Esophagus muscularis mucosa (tissue), 3 donors: Measurements from ENCODE around the gene DENND1C.

ENCODE experiments used
- POLR2A ChIP-seq: fragments of 450-650 bp; IDR thresholded peaks from one replicate; pipeline ENCODE4 v1.6.1; 2017; ENCODE audit warnings: antibody characterized with exemption, moderate library complexity, mild to moderate bottlenecking, low read depth
- POLR2AphosphoS5 ChIP-seq, 2 donors: sonication (generic); formaldehyde crosslinking; IDR thresholded peaks; one replicate each; pipeline ENCODE4 v1.6.1; 2017; ENCODE audit warnings: antibody characterized with exemption in 2 of 2
- TF ChIP-seq, protein P1 (sequence below), 3 experiments: fragments of 200-600 bp in 2 of 3; fragments of 450-650 bp in 1 of 3; sonication (generic) in 2 of 3; IDR thresholded peaks; one replicate each; pipeline ENCODE4 v1.5.1; 2017 to 2019; ENCODE audit warnings: antibody characterized with exemption in 3 of 3, mild to moderate bottlenecking in 2 of 3, moderate library complexity in 1 of 3

DNA sequence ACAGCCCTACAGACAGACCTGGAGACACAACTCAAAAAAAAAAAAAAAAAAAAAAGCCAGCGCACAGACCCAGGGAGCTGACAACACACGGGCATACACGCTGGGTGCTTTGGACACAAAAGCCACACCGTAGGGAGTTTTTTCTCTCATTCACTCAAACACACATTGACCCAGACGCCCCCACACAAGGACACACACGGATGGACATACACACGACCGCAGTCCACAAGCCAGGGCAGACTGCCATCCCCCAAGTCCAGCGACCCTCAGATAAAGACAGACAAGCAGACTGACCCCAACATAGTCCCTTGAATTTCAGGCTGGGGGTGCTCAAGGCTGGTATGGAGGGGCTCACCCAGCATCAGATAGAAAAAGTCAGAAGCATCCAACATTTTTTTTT, 32.5 kb upstream of the DENND1C start:
- TF ChIP-seq POLR2A (no peak), POLR2AphosphoS5 (IDR thresholded peaks at IDR 0.05) (no peak)
- TF ChIP-seq, protein P1, sequence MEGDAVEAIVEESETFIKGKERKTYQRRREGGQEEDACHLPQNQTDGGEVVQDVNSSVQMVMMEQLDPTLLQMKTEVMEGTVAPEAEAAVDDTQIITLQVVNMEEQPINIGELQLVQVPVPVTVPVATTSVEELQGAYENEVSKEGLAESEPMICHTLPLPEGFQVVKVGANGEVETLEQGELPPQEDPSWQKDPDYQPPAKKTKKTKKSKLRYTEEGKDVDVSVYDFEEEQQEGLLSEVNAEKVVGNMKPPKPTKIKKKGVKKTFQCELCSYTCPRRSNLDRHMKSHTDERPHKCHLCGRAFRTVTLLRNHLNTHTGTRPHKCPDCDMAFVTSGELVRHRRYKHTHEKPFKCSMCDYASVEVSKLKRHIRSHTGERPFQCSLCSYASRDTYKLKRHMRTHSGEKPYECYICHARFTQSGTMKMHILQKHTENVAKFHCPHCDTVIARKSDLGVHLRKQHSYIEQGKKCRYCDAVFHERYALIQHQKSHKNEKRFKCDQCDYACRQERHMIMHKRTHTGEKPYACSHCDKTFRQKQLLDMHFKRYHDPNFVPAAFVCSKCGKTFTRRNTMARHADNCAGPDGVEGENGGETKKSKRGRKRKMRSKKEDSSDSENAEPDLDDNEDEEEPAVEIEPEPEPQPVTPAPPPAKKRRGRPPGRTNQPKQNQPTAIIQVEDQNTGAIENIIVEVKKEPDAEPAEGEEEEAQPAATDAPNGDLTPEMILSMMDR (IDR thresholded peaks at IDR 0.05): no peak
